HepG2 (cell line): ENCODE data around the gene ENO4. TPM values are rescaled to one million over a fixed set of nuclear protein-coding genes. Genes with fewer than 3 reads are reported as not detected.

ENCODE experiments used
- ATAC-seq: fragments of 200-7000 bp; cut with Tn5 transposase; 3 replicates; pipeline ENCODE4 v1.9.1; 2020; ENCODE audit warnings: mild to moderate bottlenecking, moderate library complexity
- BruUV-seq: library from RNA; stranded (reverse); fragments of 400-500 nt; replicated peaks from 2 replicates; lab custom pipeline; 2021; lab: Mats Ljungman, UMichigan
- CTCF ChIA-PET: fragments of 300-600 bp; formaldehyde crosslinking; extraction: SDS; loops from one replicate; lab custom pipeline; 2021; ENCODE audit warnings: low total read pairs, inconsistent platforms, low intra/inter-chr PET ratio; lab: Yijun Ruan, JAX
- POLR2A ChIA-PET: fragments of 350-600 bp; sonication (Branson Sonifier 250); formaldehyde crosslinking; loops from one replicate; lab custom pipeline; 2020; ENCODE audit warnings: antibody characterized with exemption, inconsistent platforms; lab: Yijun Ruan, JAX
- DNase-seq: peaks from one replicate; pipeline ENCODE4 v3.0.0-alpha.2; 2015; ENCODE audit warnings: low spot score
- FAIRE-seq: peaks from 3 replicates; lab custom pipeline; 2011; peaks lifted over from hg19 to GRCh38; lab: Jason Lieb, UNC
- H2AFZ ChIP-seq: one replicate; pipeline ENCODE4 v1.6.1; 2011; ENCODE audit warnings: low read length, inconsistent platforms
- H3K27ac ChIP-seq: fragments of 300-600 bp; 3 replicates; pipeline ENCODE4 v1.8.0; 2011; ENCODE audit warnings: mixed run types, mild to moderate bottlenecking, mixed read lengths, low read length, inconsistent platforms; ENCODE audit not compliant: insufficient read depth; ENCODE audit errors: extremely low read length
- H3K27me3 ChIP-seq, 2 experiments: fragments of 200-600 bp in 1 of 2; 2 replicates in 1 of 2; 3 replicates in 1 of 2; pipeline versions ENCODE4 v1.6.0 to v1.8.0; 2011; ENCODE audit warnings: low read length in 2 of 2, mild to moderate bottlenecking in 2 of 2, moderate library complexity in 2 of 2, inconsistent platforms in 1 of 2; ENCODE audit not compliant: insufficient read depth in 2 of 2, control insufficient read depth in 1 of 2
- H3K36me3 ChIP-seq, 2 experiments: fragments of 200-600 bp in 1 of 2; replicated peaks in 1 of 2; 2 replicates in 1 of 2; 3 replicates in 1 of 2; pipeline versions ENCODE4 v1.5.1 to v1.8.0; 2011; ENCODE audit warnings: low read length in 2 of 2, inconsistent platforms in 1 of 2; ENCODE audit not compliant: insufficient read depth in 2 of 2, control insufficient read depth in 1 of 2
- H3K4me1 ChIP-seq: 2 replicates; pipeline ENCODE4 v1.5.1; 2012; ENCODE audit warnings: low read length, inconsistent platforms; ENCODE audit not compliant: insufficient read depth
- H3K4me2 ChIP-seq: 2 replicates; pipeline ENCODE4 v1.6.0; 2011; ENCODE audit warnings: low read depth, low read length, inconsistent platforms
- H3K4me3 ChIP-seq, 3 experiments: fragments of 200-600 bp in 1 of 3; sonication (generic), shearing (Covaris generic) in 1 of 3; replicated peaks in 1 of 3; 2 replicates each; pipeline ENCODE4 v1.5.1; 2011 to 2016; ENCODE audit warnings: low read length in 3 of 3, inconsistent platforms in 2 of 3, low read depth in 2 of 3, mild to moderate bottlenecking in 2 of 3, control low read depth in 1 of 3, mixed read lengths in 1 of 3; ENCODE audit not compliant: insufficient read depth in 1 of 3
- H3K79me2 ChIP-seq: one replicate; pipeline ENCODE4 v1.6.1; 2011; ENCODE audit warnings: low read length, inconsistent platforms; ENCODE audit not compliant: insufficient read depth
- H3K9ac ChIP-seq: 2 replicates; pipeline ENCODE4 v1.6.0; 2011; ENCODE audit warnings: mild to moderate bottlenecking, low read depth, low read length, inconsistent platforms; ENCODE audit not compliant: insufficient read depth
- H3K9me3 ChIP-seq: 2 replicates; pipeline ENCODE4 v1.5.1; 2012; ENCODE audit warnings: mild to moderate bottlenecking, low read length
- H4K20me1 ChIP-seq: 2 replicates; pipeline ENCODE4 v1.6.0; 2011; ENCODE audit warnings: inconsistent platforms, mild to moderate bottlenecking, low read length, moderate library complexity; ENCODE audit not compliant: insufficient read depth
- FLYWCH1 ChIP-seq: sonication (generic); formaldehyde crosslinking; IDR thresholded peaks from 2 replicates; pipeline ENCODE4 v1.8.1; 2023; ENCODE audit warnings: mild to moderate bottlenecking, missing genetic modification reagents
- HDAC2 ChIP-seq: sonication (generic); formaldehyde crosslinking; IDR thresholded peaks from 2 replicates; pipeline ENCODE4 v1.4.0; 2020; ENCODE audit warnings: missing genetic modification reagents
- MEF2D ChIP-seq: sonication (generic); formaldehyde crosslinking; IDR thresholded peaks from 2 replicates; pipeline ENCODE4 v1.5.1; 2020; ENCODE audit warnings: mild to moderate bottlenecking, missing genetic modification reagents
- NR2F1 ChIP-seq, 2 experiments: fragments of 450-650 bp in 1 of 2; formaldehyde crosslinking in 1 of 2; IDR thresholded peaks; 2 replicates each; pipeline versions ENCODE4 v1.5.0 to v1.6.1; 2016 to 2020; ENCODE audit warnings: mild to moderate bottlenecking in 1 of 2, missing compliant biosample characterization in 1 of 2, missing genetic modification reagents in 1 of 2, moderate library complexity in 1 of 2
- RBM22 ChIP-seq: fragments of 200-400 bp; formaldehyde crosslinking; optimal IDR thresholded peaks from 2 replicates; pipeline ENCODE3; 2017; ENCODE audit warnings: mild to moderate bottlenecking, low read length, moderate library complexity
- REL ChIP-seq: sonication (generic); formaldehyde crosslinking; conservative IDR thresholded peaks from 2 replicates; pipeline ENCODE4 v1.8.0; 2022; ENCODE audit warnings: mild to moderate bottlenecking, missing genetic modification reagents, moderate library complexity
- TARDBP ChIP-seq: sonication (generic); formaldehyde crosslinking; IDR thresholded peaks from 2 replicates; pipeline ENCODE4 v1.8.0; 2022; ENCODE audit warnings: mild to moderate bottlenecking, missing genetic modification reagents
- ZNF296 ChIP-seq: sonication (generic); formaldehyde crosslinking; conservative IDR thresholded peaks from 2 replicates; pipeline ENCODE4 v1.5.0; 2020; ENCODE audit warnings: mild to moderate bottlenecking, missing genetic modification reagents
- ZNF605 ChIP-seq: sonication (generic); formaldehyde crosslinking; IDR thresholded peaks from 2 replicates; pipeline ENCODE4 v1.8.0; 2022; ENCODE audit warnings: mild to moderate bottlenecking, missing genetic modification reagents
- ZZZ3 ChIP-seq: sonication (generic); formaldehyde crosslinking; IDR thresholded peaks from 2 replicates; pipeline ENCODE4 v1.4.0; 2020; ENCODE audit warnings: missing genetic modification reagents, mild to moderate bottlenecking, borderline replicate concordance
- WGBS: methylation state at CpG from one replicate; pipeline ENCODE4 v1.1.6; 2017; ENCODE audit warnings: low lambda C conversion rate; 5-methylcytosine and 5-hydroxymethylcytosine counted together
- in situ Hi-C: cut with HindIII; loops from 2 replicates; pipeline ENCODE4 v1.10.0; 2017; ENCODE audit warnings: low pct_unique_long_range_greater_than_20kb; ENCODE audit not compliant: extremely low pct_ligation_motif_present
- intact Hi-C: fragments of 100-400 bp; cut with micrococcal nuclease; formaldehyde crosslinking; loops from one replicate; pipeline ENCODE4 v1.10.0; 2022; ENCODE audit not compliant: unreplicated experiment
- polyA plus RNA-seq, 8 experiments: library from polyadenylated mRNA; depleted of rRNA in 3 of 8; stranded (reverse) in 7 of 8; unstranded in 1 of 8; fragments of >200 nt; fragmentation: Illumina TruSeq in 4 of 8; extraction: Trizol in 4 of 8; gene quantifications; 2 replicates each; pipeline versions ENCODE4 v1.2.1 to v1.2.3, GENCODE V29; 2011 to 2016; ENCODE audit warnings: low read depth in 4 of 8, missing spikeins in 1 of 8, mixed read lengths in 1 of 8; ENCODE audit not compliant: insufficient read depth in 1 of 8
- total RNA-seq, 5 experiments: library from RNA; depleted of rRNA; stranded (reverse); fragments of >200 nt; fragmentation: Illumina TruSeq; extraction: Trizol; gene quantifications; 2 replicates each; pipeline ENCODE4 v1.2.3, GENCODE V29; 2016; ENCODE audit warnings: low read depth in 1 of 5
- TF ChIP-seq, protein P1 (sequence below): sonication (generic); formaldehyde crosslinking; IDR thresholded peaks from 2 replicates; pipeline ENCODE4 v1.4.0; 2020; ENCODE audit warnings: missing genetic modification reagents, mild to moderate bottlenecking, borderline replicate concordance
- TF ChIP-seq, protein P2 (sequence below): sonication (generic); formaldehyde crosslinking; IDR thresholded peaks from 2 replicates; pipeline ENCODE4 v1.4.0; 2020; ENCODE audit warnings: missing genetic modification reagents
- TF ChIP-seq, protein P3 (sequence below): sonication (generic); formaldehyde crosslinking; IDR thresholded peaks from 2 replicates; pipeline ENCODE4 v1.8.1; 2023; ENCODE audit warnings: mild to moderate bottlenecking, moderate library complexity, missing genetic modification reagents
- TF ChIP-seq, protein P4 (sequence below): sonication (generic); formaldehyde crosslinking; IDR thresholded peaks from 2 replicates; pipeline ENCODE4 v1.5.1; 2020; ENCODE audit warnings: missing genetic modification reagents, mild to moderate bottlenecking, borderline replicate concordance
- TF ChIP-seq, protein P5 (sequence below): IDR thresholded peaks from 2 replicates; pipeline ENCODE4 v1.6.1; 2012; ENCODE audit warnings: low read length, improper control_type of control experiment

Gene ENO4
- total and polyA plus RNA-seq, 2 of the 13 experiments (the other 11 are each of a cell fraction or from before 2014, with no cell fraction given) = not detected

DNA sequence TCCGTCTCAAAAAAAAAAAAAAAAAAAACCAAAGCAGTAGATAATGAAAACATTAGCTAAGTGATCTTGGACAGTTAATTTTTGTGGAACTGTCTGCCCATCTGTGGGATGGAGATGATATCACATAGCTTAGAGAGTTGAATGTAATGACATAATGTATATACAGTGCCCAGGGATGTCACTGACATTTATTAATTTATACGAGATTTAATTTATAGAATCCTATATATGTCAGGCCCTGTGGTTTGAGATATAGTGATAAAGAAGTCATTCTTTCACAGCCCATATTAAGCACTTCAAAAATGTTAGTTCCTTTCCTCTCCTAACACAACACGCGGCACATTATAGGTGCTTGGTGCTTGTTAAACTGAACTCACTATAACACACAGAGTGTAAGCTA is 4.0 kb downstream of the ENO4 start:
- DNase-seq (no peak), ATAC-seq (no peak), FAIRE-seq (no peak)
- no peaks in the 10 kb centered on the region; the same call in 1 of the 2 replicates for H3K4me1 ChIP-seq
- no peaks in the 10 kb centered on the region for H3K79me2 ChIP-seq
- H3K9me3 ChIP-seq = peaks cover 6% of the 10 kb centered on the region; the same call in 1 of the 2 replicates
- H3K27me3 ChIP-seq = peaks cover 0 to 31% of the 10 kb centered on the region in 2 experiments; a peak in 2 of 5 replicates
- no peak overlapping the region for H3K4me3 ChIP-seq
- no peak overlapping the region for H3K27ac ChIP-seq
- no peaks in the 10 kb centered on the region for H3K36me3 ChIP-seq
- 45% methylated on average over 4 of the region's 4 CpGs for WGBS
- H3K4me2 ChIP-seq = no peak overlapping the region
- H4K20me1 ChIP-seq = no peaks in the 10 kb centered on the region
- POLR2A ChIA-PET = no interaction called here
- in situ Hi-C loops (no loop called here), intact Hi-C loops (no loop called here)
- H2AFZ ChIP-seq = no peak overlapping the region
- BruUV-seq = no TSS peak
- CTCF ChIA-PET = no interaction called here
- no peak overlapping the region for H3K9ac ChIP-seq
- TF ChIP-seq, protein P1, sequence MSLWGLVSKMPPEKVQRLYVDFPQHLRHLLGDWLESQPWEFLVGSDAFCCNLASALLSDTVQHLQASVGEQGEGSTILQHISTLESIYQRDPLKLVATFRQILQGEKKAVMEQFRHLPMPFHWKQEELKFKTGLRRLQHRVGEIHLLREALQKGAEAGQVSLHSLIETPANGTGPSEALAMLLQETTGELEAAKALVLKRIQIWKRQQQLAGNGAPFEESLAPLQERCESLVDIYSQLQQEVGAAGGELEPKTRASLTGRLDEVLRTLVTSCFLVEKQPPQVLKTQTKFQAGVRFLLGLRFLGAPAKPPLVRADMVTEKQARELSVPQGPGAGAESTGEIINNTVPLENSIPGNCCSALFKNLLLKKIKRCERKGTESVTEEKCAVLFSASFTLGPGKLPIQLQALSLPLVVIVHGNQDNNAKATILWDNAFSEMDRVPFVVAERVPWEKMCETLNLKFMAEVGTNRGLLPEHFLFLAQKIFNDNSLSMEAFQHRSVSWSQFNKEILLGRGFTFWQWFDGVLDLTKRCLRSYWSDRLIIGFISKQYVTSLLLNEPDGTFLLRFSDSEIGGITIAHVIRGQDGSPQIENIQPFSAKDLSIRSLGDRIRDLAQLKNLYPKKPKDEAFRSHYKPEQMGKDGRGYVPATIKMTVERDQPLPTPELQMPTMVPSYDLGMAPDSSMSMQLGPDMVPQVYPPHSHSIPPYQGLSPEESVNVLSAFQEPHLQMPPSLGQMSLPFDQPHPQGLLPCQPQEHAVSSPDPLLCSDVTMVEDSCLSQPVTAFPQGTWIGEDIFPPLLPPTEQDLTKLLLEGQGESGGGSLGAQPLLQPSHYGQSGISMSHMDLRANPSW = no peak
- TF ChIP-seq, protein P2, sequence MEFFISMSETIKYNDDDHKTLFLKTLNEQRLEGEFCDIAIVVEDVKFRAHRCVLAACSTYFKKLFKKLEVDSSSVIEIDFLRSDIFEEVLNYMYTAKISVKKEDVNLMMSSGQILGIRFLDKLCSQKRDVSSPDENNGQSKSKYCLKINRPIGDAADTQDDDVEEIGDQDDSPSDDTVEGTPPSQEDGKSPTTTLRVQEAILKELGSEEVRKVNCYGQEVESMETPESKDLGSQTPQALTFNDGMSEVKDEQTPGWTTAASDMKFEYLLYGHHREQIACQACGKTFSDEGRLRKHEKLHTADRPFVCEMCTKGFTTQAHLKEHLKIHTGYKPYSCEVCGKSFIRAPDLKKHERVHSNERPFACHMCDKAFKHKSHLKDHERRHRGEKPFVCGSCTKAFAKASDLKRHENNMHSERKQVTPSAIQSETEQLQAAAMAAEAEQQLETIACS (CRISPR knock-in tag) = no peak
- no peak for TF ChIP-seq ZNF296 (CRISPR knock-in tag)
- TF ChIP-seq REL (CRISPR knock-in tag) = no peak
- TF ChIP-seq, protein P3, sequence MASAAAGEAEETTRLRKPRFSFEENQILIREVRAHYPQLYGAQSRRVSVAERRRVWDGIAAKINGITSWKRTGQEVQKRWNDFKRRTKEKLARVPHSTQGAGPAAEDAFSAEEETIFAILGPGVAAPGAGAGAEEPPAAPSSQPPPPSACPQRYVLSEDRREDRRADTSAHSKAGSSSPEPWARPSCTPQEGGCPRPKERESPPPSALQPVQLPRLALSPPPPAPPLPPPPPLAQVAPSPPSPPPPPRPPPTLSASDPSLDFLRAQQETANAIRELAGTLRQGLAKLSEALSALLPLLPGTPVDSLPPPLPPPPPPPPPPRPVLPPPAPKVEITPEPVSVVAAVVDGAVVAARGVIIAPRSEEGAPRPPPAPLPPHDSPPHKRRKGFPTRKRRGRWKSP (CRISPR knock-in tag) = no peak
- TF ChIP-seq ZZZ3 (CRISPR knock-in tag) = no peak
- no peak for TF ChIP-seq MEF2D
- no peak for TF ChIP-seq TARDBP (CRISPR knock-in tag)
- no peak for TF ChIP-seq NR2F1 (CRISPR knock-in tag; IDR thresholded peaks at IDR 0.05)
- no peak for TF ChIP-seq RBM22
- TF ChIP-seq HDAC2 = no peak
- TF ChIP-seq FLYWCH1 (CRISPR knock-in tag) = no peak
- no peak for TF ChIP-seq ZNF605 (CRISPR knock-in tag)
- TF ChIP-seq, protein P4, sequence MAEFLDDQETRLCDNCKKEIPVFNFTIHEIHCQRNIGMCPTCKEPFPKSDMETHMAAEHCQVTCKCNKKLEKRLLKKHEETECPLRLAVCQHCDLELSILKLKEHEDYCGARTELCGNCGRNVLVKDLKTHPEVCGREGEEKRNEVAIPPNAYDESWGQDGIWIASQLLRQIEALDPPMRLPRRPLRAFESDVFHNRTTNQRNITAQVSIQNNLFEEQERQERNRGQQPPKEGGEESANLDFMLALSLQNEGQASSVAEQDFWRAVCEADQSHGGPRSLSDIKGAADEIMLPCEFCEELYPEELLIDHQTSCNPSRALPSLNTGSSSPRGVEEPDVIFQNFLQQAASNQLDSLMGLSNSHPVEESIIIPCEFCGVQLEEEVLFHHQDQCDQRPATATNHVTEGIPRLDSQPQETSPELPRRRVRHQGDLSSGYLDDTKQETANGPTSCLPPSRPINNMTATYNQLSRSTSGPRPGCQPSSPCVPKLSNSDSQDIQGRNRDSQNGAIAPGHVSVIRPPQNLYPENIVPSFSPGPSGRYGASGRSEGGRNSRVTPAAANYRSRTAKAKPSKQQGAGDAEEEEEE = no peak
- TF ChIP-seq, protein P5, sequence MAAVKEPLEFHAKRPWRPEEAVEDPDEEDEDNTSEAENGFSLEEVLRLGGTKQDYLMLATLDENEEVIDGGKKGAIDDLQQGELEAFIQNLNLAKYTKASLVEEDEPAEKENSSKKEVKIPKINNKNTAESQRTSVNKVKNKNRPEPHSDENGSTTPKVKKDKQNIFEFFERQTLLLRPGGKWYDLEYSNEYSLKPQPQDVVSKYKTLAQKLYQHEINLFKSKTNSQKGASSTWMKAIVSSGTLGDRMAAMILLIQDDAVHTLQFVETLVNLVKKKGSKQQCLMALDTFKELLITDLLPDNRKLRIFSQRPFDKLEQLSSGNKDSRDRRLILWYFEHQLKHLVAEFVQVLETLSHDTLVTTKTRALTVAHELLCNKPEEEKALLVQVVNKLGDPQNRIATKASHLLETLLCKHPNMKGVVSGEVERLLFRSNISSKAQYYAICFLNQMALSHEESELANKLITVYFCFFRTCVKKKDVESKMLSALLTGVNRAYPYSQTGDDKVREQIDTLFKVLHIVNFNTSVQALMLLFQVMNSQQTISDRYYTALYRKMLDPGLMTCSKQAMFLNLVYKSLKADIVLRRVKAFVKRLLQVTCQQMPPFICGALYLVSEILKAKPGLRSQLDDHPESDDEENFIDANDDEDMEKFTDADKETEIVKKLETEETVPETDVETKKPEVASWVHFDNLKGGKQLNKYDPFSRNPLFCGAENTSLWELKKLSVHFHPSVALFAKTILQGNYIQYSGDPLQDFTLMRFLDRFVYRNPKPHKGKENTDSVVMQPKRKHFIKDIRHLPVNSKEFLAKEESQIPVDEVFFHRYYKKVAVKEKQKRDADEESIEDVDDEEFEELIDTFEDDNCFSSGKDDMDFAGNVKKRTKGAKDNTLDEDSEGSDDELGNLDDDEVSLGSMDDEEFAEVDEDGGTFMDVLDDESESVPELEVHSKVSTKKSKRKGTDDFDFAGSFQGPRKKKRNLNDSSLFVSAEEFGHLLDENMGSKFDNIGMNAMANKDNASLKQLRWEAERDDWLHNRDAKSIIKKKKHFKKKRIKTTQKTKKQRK = no peak
